SH-SY5Y (cell line): ENCODE measurements around the gene PFKFB1.

Experiments used
- GATA2 ChIP-seq: IDR thresholded peaks from 2 replicates; pipeline ENCODE4 v1.6.1; 2011; ENCODE audit warnings: mild to moderate bottlenecking, low read depth, low read length
- GATA3 ChIP-seq: IDR thresholded peaks from 2 replicates; pipeline ENCODE4 v1.6.1; 2011; ENCODE audit warnings: low read depth, mild to moderate bottlenecking, low read length, moderate library complexity

GRCh38 chrX:54934890-54935289 is 59.1 kb downstream of the PFKFB1 start:
- no peak for TF ChIP-seq GATA2
- no peak for TF ChIP-seq GATA3
